Peyer's patch (tissue), 4 donors: ENCODE measurements around the gene EXOC1.

Source experiments
- POLR2A ChIP-seq, 2 donors: fragments of 450-650 bp; IDR thresholded peaks; one replicate each; pipeline ENCODE4 v1.5.1; 2017; ENCODE audit warnings: antibody characterized with exemption in 2 of 2, mild to moderate bottlenecking in 2 of 2, moderate library complexity in 2 of 2
- TF ChIP-seq, protein P1 (sequence below), 6 experiments: fragments of 450-650 bp in 4 of 6; fragments of 200-600 bp in 2 of 6; sonication (generic) in 1 of 6; IDR thresholded peaks; one replicate each; pipeline ENCODE4 v1.5.1; 2017 to 2019; ENCODE audit warnings: antibody characterized with exemption in 6 of 6, mild to moderate bottlenecking in 3 of 6, moderate library complexity in 1 of 6

GRCh38 chr4:55880652-55881280, 27.3 kb downstream of the EXOC1 start:
- TF ChIP-seq POLR2A (IDR thresholded peaks at IDR 0.05): no peak
- TF ChIP-seq, protein P1, sequence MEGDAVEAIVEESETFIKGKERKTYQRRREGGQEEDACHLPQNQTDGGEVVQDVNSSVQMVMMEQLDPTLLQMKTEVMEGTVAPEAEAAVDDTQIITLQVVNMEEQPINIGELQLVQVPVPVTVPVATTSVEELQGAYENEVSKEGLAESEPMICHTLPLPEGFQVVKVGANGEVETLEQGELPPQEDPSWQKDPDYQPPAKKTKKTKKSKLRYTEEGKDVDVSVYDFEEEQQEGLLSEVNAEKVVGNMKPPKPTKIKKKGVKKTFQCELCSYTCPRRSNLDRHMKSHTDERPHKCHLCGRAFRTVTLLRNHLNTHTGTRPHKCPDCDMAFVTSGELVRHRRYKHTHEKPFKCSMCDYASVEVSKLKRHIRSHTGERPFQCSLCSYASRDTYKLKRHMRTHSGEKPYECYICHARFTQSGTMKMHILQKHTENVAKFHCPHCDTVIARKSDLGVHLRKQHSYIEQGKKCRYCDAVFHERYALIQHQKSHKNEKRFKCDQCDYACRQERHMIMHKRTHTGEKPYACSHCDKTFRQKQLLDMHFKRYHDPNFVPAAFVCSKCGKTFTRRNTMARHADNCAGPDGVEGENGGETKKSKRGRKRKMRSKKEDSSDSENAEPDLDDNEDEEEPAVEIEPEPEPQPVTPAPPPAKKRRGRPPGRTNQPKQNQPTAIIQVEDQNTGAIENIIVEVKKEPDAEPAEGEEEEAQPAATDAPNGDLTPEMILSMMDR (IDR thresholded peaks at IDR 0.05): no peak
